HG03521 (cell line): ENCODE data around the gene GALNT16.

Source experiments
- ATAC-seq: cut with Tn5 transposase; IDR thresholded peaks from one replicate; pipeline ENCODE4 v1.9.1; 2021; ENCODE audit warnings: mild to moderate bottlenecking, moderate library complexity; ENCODE audit not compliant: unreplicated experiment

Gene GALNT16

GRCh38 chr14:69316449-69317101 is 56.6 kb downstream of the GALNT16 start:
- no peak for ATAC-seq

GRCh38 chr14:69317102-69317755 is 57.3 kb downstream of the GALNT16 start:
- ATAC-seq, result no peak

GRCh38 chr14:69317780-69318179 is 57.8 kb downstream of the GALNT16 start:
- ATAC-seq, result no peak

- ATAC-seq, result no peak
Measured at GRCh38 chr14:69318241-69318640, 58.3 kb downstream of the GALNT16 start.

GRCh38 chr14:69318901-69319475 is 59.0 kb downstream of the GALNT16 start:
- no peak for ATAC-seq

DNA sequence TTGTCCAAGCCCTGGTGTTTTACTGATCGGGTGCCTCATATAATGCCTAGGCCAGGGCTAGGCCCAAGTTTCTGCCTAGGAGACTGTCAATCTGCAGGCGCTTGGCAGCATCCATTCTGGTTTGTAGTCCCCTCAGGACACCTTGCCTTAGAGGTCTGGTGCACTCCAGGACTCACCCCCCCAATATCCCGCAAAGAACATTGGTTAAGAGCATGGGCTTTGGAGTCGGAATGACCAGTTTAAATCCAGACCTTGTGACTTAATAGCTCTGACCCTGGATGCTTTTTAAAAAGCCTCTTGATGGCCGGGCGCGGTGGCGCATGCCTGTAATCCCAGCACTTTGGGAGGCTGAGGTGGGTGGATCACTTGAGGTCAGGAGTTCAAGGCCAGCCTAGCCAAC is 60.0 kb downstream of the GALNT16 start:
- no peak for ATAC-seq

GRCh38 chr14:69320581-69321365 is 60.8 kb downstream of the GALNT16 start:
- no peak for ATAC-seq

DNA sequence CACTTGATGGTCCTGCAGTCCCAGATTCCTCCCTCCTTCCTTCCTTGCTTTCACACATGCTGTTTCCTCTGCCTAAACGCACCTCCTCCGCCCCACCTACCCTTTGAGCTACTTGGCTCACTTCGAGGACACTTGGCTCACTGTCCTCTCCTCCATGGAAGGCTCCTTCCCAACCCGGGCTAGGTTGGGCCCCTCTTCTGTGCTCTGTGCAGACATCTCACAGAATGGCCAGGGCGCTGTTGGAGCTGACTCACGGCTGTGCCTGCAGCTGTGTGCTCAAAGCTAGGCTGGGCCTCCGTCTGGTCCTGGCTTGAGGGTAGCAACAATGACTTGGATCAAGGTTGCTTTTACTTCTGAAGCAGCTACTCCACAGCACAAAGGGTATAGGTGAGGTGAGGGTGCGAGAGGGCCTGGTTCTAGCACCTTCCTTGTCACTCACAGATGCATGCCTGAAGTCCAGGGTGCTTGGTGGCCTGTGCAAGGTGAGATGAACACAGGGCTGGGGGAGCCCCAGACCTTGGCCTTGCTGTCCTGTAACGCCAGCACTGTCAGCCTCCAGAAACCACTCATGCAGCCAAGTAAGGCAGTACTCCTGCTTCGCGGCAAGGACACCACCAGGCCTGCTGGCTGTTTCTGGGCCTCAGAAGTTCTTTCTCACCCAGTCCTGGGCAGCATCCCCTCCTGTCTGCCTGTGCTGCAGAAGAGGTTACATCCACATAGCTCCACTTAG is 61.8 kb downstream of the GALNT16 start:
- no peak for ATAC-seq

- ATAC-seq, result no peak
Measured at GRCh38 chr14:69323266-69323998, 63.5 kb downstream of the GALNT16 start.

- no peak for ATAC-seq
Measured at GRCh38 chr14:69323999-69324282, 64.0 kb downstream of the GALNT16 start.

- no peak for ATAC-seq
Measured at GRCh38 chr14:69324341-69324931, 64.5 kb downstream of the GALNT16 start.

- no peak for ATAC-seq
Measured at GRCh38 chr14:69325086-69325485, 65.1 kb downstream of the GALNT16 start.

- ATAC-seq, result no peak
Measured at GRCh38 chr14:69325646-69326265, 65.8 kb downstream of the GALNT16 start.

DNA sequence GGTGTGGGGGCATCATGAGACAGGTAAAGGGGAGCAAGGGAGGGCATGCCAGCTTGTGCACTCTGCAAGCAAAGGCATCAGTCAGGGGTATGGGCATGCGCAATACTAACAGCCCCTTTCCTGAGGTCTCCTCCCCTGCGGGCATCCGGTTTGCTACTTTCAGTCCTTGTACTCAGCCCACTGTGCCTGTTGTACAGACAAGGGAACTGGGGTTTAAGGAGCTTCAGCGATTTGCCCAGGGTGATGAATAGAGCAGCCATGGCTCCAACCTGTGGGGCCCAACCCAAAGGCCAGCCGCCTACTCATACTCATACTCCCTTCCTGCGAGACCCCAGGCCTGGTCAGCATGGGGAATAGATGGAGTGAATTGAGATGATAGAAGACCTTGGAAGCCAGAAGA is 66.7 kb downstream of the GALNT16 start:
- ATAC-seq, result no peak

GRCh38 chr14:69327507-69327906 is 67.5 kb downstream of the GALNT16 start:
- no peak for ATAC-seq

- ATAC-seq, result no peak
Measured at GRCh38 chr14:69328317-69328716, 68.4 kb downstream of the GALNT16 start.

DNA sequence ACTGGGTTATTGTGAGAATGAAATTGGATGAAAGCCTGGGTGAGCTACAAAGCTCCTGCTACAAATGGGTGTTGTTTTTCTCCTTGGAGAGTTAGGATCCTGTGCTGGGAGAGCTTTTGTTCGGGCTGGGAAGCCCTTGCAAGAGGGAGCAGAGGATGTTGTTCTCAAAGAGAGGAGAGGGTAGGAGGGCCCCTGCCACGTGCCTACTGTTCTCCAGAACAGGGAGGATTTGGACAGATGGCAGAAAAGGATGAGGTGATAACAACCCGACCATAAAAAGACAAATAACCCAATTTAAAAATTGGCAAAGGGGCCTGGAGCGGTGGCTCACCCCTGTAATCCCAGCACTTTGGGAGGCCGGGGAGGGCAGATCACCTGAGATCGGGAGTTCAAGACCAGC is 68.8 kb downstream of the GALNT16 start:
- no peak for ATAC-seq

- ATAC-seq, result no peak
Measured at GRCh38 chr14:69331206-69331605, 71.2 kb downstream of the GALNT16 start.

- no peak for ATAC-seq
Measured at GRCh38 chr14:69332782-69333395, 72.9 kb downstream of the GALNT16 start.
